ENCODE measurements around the gene HINFP. TPM values are rescaled to one million over a fixed set of nuclear protein-coding genes. Genes with fewer than 3 reads are reported as not detected.
A peak's percentile ranks its signal among the peaks of the same experiment; 100 is the strongest.

The HINFP gene
- total and polyA plus RNA-seq, 2 of the 4 experiments (the other 2 are of a cell fraction) = 9.1 to 15.3 TPM

GRCh38 chr11:119169282-119169719 is 47.9 kb downstream of the HINFP start:
- Histone ChIP-seq H2BK15ac (ENCODE audit: low read depth, low read length) (peak overlapping the region; percentile 91; the same call in 1 of the 3 replicates), H4K8ac (ENCODE audit: low read depth in 2 of 2, low read length in 2 of 2) (peak overlapping the region; percentile 97 to 100), H3K79me1 (ENCODE audit: low read depth in 1 of 2, low read length in 2 of 2) (peaks cover 3 to 12% of the 10 kb centered on the region in 2 experiments; a peak in 3 of 4 replicates), H4K91ac (ENCODE audit: insufficient read depth, low read depth, low read length) (peak overlapping the region; percentile 87), H3K18ac (ENCODE audit: low read depth, low read length) (peak overlapping the region; percentile 19; the same call in 1 of the 2 replicates), H3K4me1 (ENCODE audit: control insufficient read depth, insufficient read depth, low read length) (peaks cover 6% of the 10 kb centered on the region), H3K23ac (ENCODE audit: low read depth, low read length) (peak overlapping the region; percentile 99), H3K36me3 (ENCODE audit: control insufficient read depth, insufficient read depth, low read length) (no peaks in the 10 kb centered on the region; the same call in 1 of the 2 replicates), H2BK20ac (ENCODE audit: low read depth, low read length) (peak overlapping the region; percentile 68), H3K4me3 (ENCODE audit: insufficient read depth, low read depth, low read length) (peak overlapping the region; percentile 59), H2BK5ac (ENCODE audit: low read depth, low read length, poor library complexity, severe bottlenecking) (peak overlapping the region; percentile 62), H4K20me1 (ENCODE audit: insufficient read depth, low read length) (no peaks in the 10 kb centered on the region), H3K4me2 (ENCODE audit: low read depth, low read length) (peak overlapping the region; percentile 85), H2AK9ac (replicated peaks; ENCODE audit: low read depth, low read length, poor library complexity) (peak overlapping the region; percentile 90), H3K9me3 (ENCODE audit: control insufficient read depth, insufficient read depth, low read length) (no peaks in the 10 kb centered on the region), H3K14ac (replicated peaks; ENCODE audit: low read depth, low read length) (peak overlapping the region; percentile 98), H3K56ac (ENCODE audit: extremely low read depth, insufficient read depth, low read length) (peak overlapping the region; percentile 56), H3K27me3 (ENCODE audit: control insufficient read depth, insufficient read depth, low read length) (no peaks in the 10 kb centered on the region), H3K9ac (ENCODE audit: low read depth, low read length) (peak overlapping the region; percentile 77), H2AK5ac (ENCODE audit: low read depth, low read length) (peak overlapping the region; percentile 89), H3K9me1 (ENCODE audit: insufficient read depth, low read length) (peaks cover 5% of the 10 kb centered on the region; the same call in 1 of the 2 replicates), H2BK120ac (ENCODE audit: low read depth, low read length) (peak overlapping the region; percentile 85), H3K4ac (ENCODE audit: low read depth, low read length) (peak overlapping the region; percentile 99), H4K5ac (ENCODE audit: low read depth, low read length) (peak overlapping the region; percentile 85), H2AFZ (replicated peaks; ENCODE audit: low read length, poor library complexity) (peak overlapping the region; percentile 100), H3K27ac (ENCODE audit: insufficient read depth, low read length) (peak overlapping the region; percentile 49)
- CTCF ChIA-PET = interaction anchor here (0.5 to 1.3 kb wide), 4 partner anchors 9 to 168 kb away, joined by 3 read pairs; no protein-coding TSS in a partner anchor
- BruUV-seq (replicated peaks) = no TSS peak
- ATAC-seq (ENCODE audit: low read depth) (no peak), DNase-seq (no peak)
- WGBS, 2 experiments (ENCODE audit: extremely low coverage in 2 of 2, insufficient read length in 1 of 2) = 14% methylated on average over 8 of the region's 15 CpGs; no CpG with 5 or more reads in 1 of the 2 experiments
- in situ Hi-C loops (cut with MboI; ENCODE audit: low sequenced_read_pairs) = no loop called here
- dilution Hi-C loops (cut with HindIII; ENCODE audit: low sequenced_read_pairs, unreplicated experiment) = no loop called here
- intact Hi-C loops (cut with micrococcal nuclease) = loop anchor here (2.0 kb wide), 1 partner anchor 28 kb away; no protein-coding TSS in a partner anchor
- TF ChIP-seq RCOR1 (IDR thresholded peaks at IDR 0.05; ENCODE audit: insufficient replicate concordance, low read length) (no peak), RFX5 (IDR thresholded peaks at IDR 0.05; ENCODE audit: low read depth, low read length) (no peak), BHLHE40 (IDR thresholded peaks at IDR 0.05; ENCODE audit: low read depth, low read length) (no peak), SMC3 (IDR thresholded peaks at IDR 0.05; ENCODE audit: low read depth, low read length) (no peak), MAFK (IDR thresholded peaks at IDR 0.05; ENCODE audit: low read depth, low read length) (no peak), MXI1 (IDR thresholded peaks at IDR 0.05; ENCODE audit: borderline replicate concordance, low read depth, low read length) (no peak), RAD21 (IDR thresholded peaks at IDR 0.05; ENCODE audit: low read length) (no peak), USF2 (IDR thresholded peaks at IDR 0.05; ENCODE audit: low read depth, low read length) (no peak), MAZ (IDR thresholded peaks at IDR 0.05; ENCODE audit: borderline replicate concordance, low read depth, low read length) (no peak), CEBPB (IDR thresholded peaks at IDR 0.05; ENCODE audit: low read depth, low read length) (no peak), CTCF (conservative IDR thresholded peaks at IDR 0.05; ENCODE audit: low read depth, low read length) (no peak), ELK1 (IDR thresholded peaks at IDR 0.05; ENCODE audit: borderline replicate concordance, low read depth, low read length) (no peak), POLR2A (IDR thresholded peaks at IDR 0.05; ENCODE audit: low read depth, low read length) (no peak), NFE2L2 (IDR thresholded peaks at IDR 0.05; ENCODE audit: low read depth, low read length) (no peak), FOS (IDR thresholded peaks at IDR 0.05; ENCODE audit: low read depth, low read length) (no peak), CHD1 (IDR thresholded peaks at IDR 0.05; ENCODE audit: low read depth, low read length) (no peak)
- POLR2A ChIA-PET (ENCODE audit: unreplicated experiment) = interaction anchor here (0.5 kb wide), 1 partner anchor 43 kb away, joined by 3 read pairs; no protein-coding TSS in a partner anchor

Data from IMR-90 (cell line).